ENCODE results near the gene AOC2.
"Not testable (repeated sequence)": the region's sequence is repeated elsewhere in the genome, so short reads cannot be mapped to it uniquely, and the experiment has no call there.

The AOC2 gene

DNA sequence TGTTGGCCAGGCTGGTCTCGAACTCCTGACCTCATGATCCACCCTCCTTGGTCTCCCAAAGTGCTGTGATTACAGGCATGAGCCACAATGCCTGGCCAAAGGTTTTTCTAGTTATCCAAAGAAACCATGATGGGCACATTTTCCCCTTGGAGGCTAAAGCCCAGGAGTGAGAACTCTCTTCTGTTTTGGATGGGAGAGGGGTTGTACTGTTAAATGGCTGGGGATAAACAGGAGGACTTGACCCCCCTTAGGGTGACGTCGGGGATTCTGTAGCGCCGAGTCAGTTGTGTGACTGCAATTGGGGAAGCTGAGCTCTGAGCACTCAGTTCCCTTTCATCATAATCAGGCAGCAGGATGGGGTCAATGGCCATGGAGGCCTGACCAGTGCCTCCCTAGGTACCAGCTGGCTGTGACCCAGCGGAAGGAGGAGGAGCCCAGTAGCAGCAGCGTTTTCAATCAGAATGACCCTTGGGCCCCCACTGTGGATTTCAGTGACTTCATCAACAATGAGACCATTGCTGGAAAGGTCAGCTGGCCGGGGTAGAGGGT is 10.7 kb downstream of the AOC2 start:
- Histone ChIP-seq H3K4me1 (ENCODE audit: control insufficient read depth, insufficient read depth, low read length, unreplicated experiment) (peaks cover 8% of the 10 kb centered on the region), H3K36me3 (ENCODE audit: insufficient read depth, low read length) (no peaks in the 10 kb centered on the region), H3K27me3 (ENCODE audit: insufficient read depth, low read length) (no peaks in the 10 kb centered on the region), H3K4me3 (ENCODE audit: low read depth, low read length) (no peak overlapping the region), H3K27ac (ENCODE audit: low read depth, low read length) (no peak overlapping the region), H2AFZ (ENCODE audit: low read length, unreplicated experiment) (no peak overlapping the region), H3K79me2 (ENCODE audit: control insufficient read depth, insufficient read depth, low read length, unreplicated experiment) (no peaks in the 10 kb centered on the region)

GRCh38 chr17:42856093-42856492 is 11.7 kb downstream of the AOC2 start:
- not testable (repeated sequence) for H3K27ac ChIP-seq (ENCODE audit: low read depth, low read length); H3K4me3 ChIP-seq (ENCODE audit: low read depth, low read length); H3K79me2 ChIP-seq (ENCODE audit: control insufficient read depth, insufficient read depth, low read length, unreplicated experiment); H3K36me3 ChIP-seq (ENCODE audit: insufficient read depth, low read length); H2AFZ ChIP-seq (ENCODE audit: low read length, unreplicated experiment); H3K4me1 ChIP-seq (ENCODE audit: control insufficient read depth, insufficient read depth, low read length, unreplicated experiment); H3K27me3 ChIP-seq (ENCODE audit: insufficient read depth, low read length)

- not testable (repeated sequence) for H3K79me2 ChIP-seq (ENCODE audit: control insufficient read depth, insufficient read depth, low read length, unreplicated experiment); H3K27me3 ChIP-seq (ENCODE audit: insufficient read depth, low read length); H3K36me3 ChIP-seq (ENCODE audit: insufficient read depth, low read length); H3K27ac ChIP-seq (ENCODE audit: low read depth, low read length); H3K4me3 ChIP-seq (ENCODE audit: low read depth, low read length); H2AFZ ChIP-seq (ENCODE audit: low read length, unreplicated experiment); H3K4me1 ChIP-seq (ENCODE audit: control insufficient read depth, insufficient read depth, low read length, unreplicated experiment)
These were observed 12.1 kb downstream of the AOC2 start for GRCh38 chr17:42856516-42856915.

- H3K27ac ChIP-seq (ENCODE audit: low read depth, low read length), result no peak overlapping the region
- H3K4me1 ChIP-seq (ENCODE audit: control insufficient read depth, insufficient read depth, low read length, unreplicated experiment), result no peaks in the 10 kb centered on the region
- H3K79me2 ChIP-seq (ENCODE audit: control insufficient read depth, insufficient read depth, low read length, unreplicated experiment), result no peaks in the 10 kb centered on the region
- H3K27me3 ChIP-seq (ENCODE audit: insufficient read depth, low read length), result no peaks in the 10 kb centered on the region
- H3K4me3 ChIP-seq (ENCODE audit: low read depth, low read length), result no peak overlapping the region
- no peaks in the 10 kb centered on the region for H3K36me3 ChIP-seq (ENCODE audit: insufficient read depth, low read length)
- H2AFZ ChIP-seq (ENCODE audit: low read length, unreplicated experiment), result no peak overlapping the region
These were observed 13.0 kb downstream of the AOC2 start for GRCh38 chr17:42857389-42857788.

DNA sequence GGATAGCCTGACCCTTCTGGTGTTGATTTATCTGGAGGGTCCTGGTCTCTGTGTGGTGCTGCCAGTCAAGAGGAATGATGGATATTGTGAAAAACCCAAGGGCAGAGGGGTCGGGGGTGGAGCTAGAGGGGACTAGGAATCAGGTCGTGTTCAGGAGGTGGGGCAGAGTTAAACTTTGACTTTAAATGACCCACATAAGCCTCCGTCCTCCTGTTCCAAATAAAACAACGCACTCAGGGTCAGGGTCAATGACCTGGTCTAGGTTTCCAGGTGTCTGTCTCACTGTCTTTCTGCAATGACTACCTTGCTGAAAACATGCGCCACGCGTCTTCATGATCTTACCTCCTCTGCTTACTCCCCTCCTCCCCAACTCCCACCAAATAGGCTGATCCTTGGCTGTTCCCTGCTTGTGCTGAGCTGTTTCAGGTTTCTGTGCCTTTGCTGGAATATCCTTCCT is 21.3 kb downstream of the AOC2 start:
- H3K79me2 ChIP-seq (ENCODE audit: control insufficient read depth, insufficient read depth, low read length, unreplicated experiment), result no peaks in the 10 kb centered on the region
- H3K4me1 ChIP-seq (ENCODE audit: control insufficient read depth, insufficient read depth, low read length, unreplicated experiment), result peaks cover 3% of the 10 kb centered on the region
- H2AFZ ChIP-seq (ENCODE audit: low read length, unreplicated experiment), result no peak overlapping the region
- no peak overlapping the region for H3K27ac ChIP-seq (ENCODE audit: low read depth, low read length)
- H3K4me3 ChIP-seq (ENCODE audit: low read depth, low read length), result no peak overlapping the region
- peaks cover 3% of the 10 kb centered on the region; the same call in 1 of the 2 replicates for H3K36me3 ChIP-seq (ENCODE audit: insufficient read depth, low read length)
- no peaks in the 10 kb centered on the region for H3K27me3 ChIP-seq (ENCODE audit: insufficient read depth, low read length)

- Histone ChIP-seq H3K4me1 (ENCODE audit: control insufficient read depth, insufficient read depth, low read length, unreplicated experiment) (peaks cover 3% of the 10 kb centered on the region), H3K27ac (ENCODE audit: low read depth, low read length) (no peak overlapping the region), H3K79me2 (ENCODE audit: control insufficient read depth, insufficient read depth, low read length, unreplicated experiment) (no peaks in the 10 kb centered on the region), H3K27me3 (ENCODE audit: insufficient read depth, low read length) (no peaks in the 10 kb centered on the region), H3K4me3 (ENCODE audit: low read depth, low read length) (no peak overlapping the region), H3K36me3 (ENCODE audit: insufficient read depth, low read length) (peaks cover 4% of the 10 kb centered on the region; the same call in 1 of the 2 replicates), H2AFZ (ENCODE audit: low read length, unreplicated experiment) (no peak overlapping the region)
These were observed 21.8 kb downstream of the AOC2 start for GRCh38 chr17:42866216-42866615.

DNA sequence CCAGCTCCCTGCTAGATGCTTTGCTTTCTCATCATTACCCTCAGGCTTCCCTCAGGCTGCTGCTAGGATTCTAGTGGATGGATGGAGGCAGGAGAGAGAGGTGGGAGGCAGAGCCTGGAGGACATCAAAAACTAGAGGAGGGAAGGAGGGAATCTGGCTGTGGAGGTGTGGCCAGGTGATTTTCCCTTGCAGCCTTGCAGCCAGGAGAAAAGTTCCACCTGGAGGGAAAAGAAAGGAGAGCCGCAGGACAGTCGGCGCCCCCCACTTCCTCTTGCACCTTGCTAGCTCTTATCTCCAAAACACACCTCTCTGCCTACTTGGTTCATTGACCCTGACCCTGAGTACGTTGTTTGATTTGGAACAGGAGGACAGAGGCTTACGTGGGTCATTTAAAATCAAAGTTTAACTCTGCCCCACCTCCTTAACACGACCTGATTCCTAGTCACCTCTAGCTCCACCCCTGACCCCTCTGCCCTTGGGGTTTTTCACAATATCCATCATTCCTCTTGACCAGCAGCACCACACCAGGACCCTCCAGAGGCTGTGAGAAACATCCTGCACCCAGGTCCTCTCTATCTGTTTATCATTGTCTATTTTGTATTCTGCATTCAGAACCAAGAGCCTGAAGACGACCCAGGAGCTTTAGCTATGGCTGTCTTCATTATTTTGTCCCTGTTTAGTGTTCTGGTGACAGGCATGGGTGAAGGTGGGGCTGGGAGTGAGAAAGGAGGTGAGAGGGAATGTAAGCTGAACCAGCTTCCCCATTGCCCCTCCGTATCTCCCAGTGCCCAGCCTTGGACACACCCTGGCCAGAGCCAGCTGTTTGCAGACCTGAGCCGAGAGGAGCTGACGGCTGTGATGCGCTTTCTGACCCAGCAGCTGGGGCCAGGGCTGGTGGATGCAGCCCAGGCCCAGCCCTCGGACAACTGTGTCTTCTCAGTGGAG is 22.5 kb downstream of the AOC2 start:
- no peak overlapping the region for H2AFZ ChIP-seq (ENCODE audit: low read length, unreplicated experiment)
- H3K4me1 ChIP-seq (ENCODE audit: control insufficient read depth, insufficient read depth, low read length, unreplicated experiment), result peaks cover 3% of the 10 kb centered on the region
- no peak overlapping the region for H3K27ac ChIP-seq (ENCODE audit: low read depth, low read length)
- peaks cover 4% of the 10 kb centered on the region; the same call in 1 of the 2 replicates for H3K36me3 ChIP-seq (ENCODE audit: insufficient read depth, low read length)
- no peak overlapping the region for H3K4me3 ChIP-seq (ENCODE audit: low read depth, low read length)
- H3K79me2 ChIP-seq (ENCODE audit: control insufficient read depth, insufficient read depth, low read length, unreplicated experiment), result no peaks in the 10 kb centered on the region
- no peaks in the 10 kb centered on the region for H3K27me3 ChIP-seq (ENCODE audit: insufficient read depth, low read length)

- H3K36me3 ChIP-seq (ENCODE audit: insufficient read depth, low read length); H3K27me3 ChIP-seq (ENCODE audit: insufficient read depth, low read length); H2AFZ ChIP-seq (ENCODE audit: low read length, unreplicated experiment); H3K4me1 ChIP-seq (ENCODE audit: control insufficient read depth, insufficient read depth, low read length, unreplicated experiment); H3K27ac ChIP-seq (ENCODE audit: low read depth, low read length); H3K4me3 ChIP-seq (ENCODE audit: low read depth, low read length); H3K79me2 ChIP-seq (ENCODE audit: control insufficient read depth, insufficient read depth, low read length, unreplicated experiment): not testable (repeated sequence)
These were observed 23.4 kb downstream of the AOC2 start for GRCh38 chr17:42867694-42868261.

GRCh38 chr17:42868338-42868737 is 24.0 kb downstream of the AOC2 start:
- no peak overlapping the region for H3K27ac ChIP-seq (ENCODE audit: low read depth, low read length)
- no peak overlapping the region for H2AFZ ChIP-seq (ENCODE audit: low read length, unreplicated experiment)
- no peak overlapping the region for H3K4me3 ChIP-seq (ENCODE audit: low read depth, low read length)
- H3K27me3 ChIP-seq (ENCODE audit: insufficient read depth, low read length), result peaks cover 9% of the 10 kb centered on the region
- peaks cover 4% of the 10 kb centered on the region; the same call in 1 of the 2 replicates for H3K36me3 ChIP-seq (ENCODE audit: insufficient read depth, low read length)
- peaks cover 3% of the 10 kb centered on the region for H3K4me1 ChIP-seq (ENCODE audit: control insufficient read depth, insufficient read depth, low read length, unreplicated experiment)
- no peaks in the 10 kb centered on the region for H3K79me2 ChIP-seq (ENCODE audit: control insufficient read depth, insufficient read depth, low read length, unreplicated experiment)

DNA sequence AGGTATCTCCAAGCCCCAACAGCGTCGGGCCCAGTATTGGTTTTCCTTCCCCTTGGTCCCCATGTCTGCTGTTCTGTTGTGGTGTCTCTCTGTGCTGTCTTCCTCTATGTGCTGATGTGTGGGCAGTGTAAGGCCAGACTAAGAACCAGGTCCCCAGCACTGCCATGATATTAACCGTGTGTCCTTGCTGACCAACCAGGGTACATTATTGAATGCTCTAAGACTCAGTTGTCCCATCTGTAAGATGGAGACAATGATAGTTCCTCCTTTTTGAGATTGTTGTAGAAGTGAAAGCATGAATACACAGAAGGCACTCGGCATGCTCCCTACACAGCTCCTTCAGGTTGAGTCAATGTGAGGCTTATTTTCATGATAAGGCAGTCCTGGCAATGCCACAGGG is 27.3 kb downstream of the AOC2 start:
- Histone ChIP-seq H3K36me3 (ENCODE audit: insufficient read depth, low read length) (peaks cover 4% of the 10 kb centered on the region; the same call in 1 of the 2 replicates), H3K79me2 (ENCODE audit: control insufficient read depth, insufficient read depth, low read length, unreplicated experiment) (no peaks in the 10 kb centered on the region), H2AFZ (ENCODE audit: low read length, unreplicated experiment) (no peak overlapping the region), H3K4me1 (ENCODE audit: control insufficient read depth, insufficient read depth, low read length, unreplicated experiment) (no peaks in the 10 kb centered on the region), H3K27ac (ENCODE audit: low read depth, low read length) (no peak overlapping the region), H3K4me3 (ENCODE audit: low read depth, low read length) (no peak overlapping the region), H3K27me3 (ENCODE audit: insufficient read depth, low read length) (peaks cover 12% of the 10 kb centered on the region)

Data from ACC112 (cell line).